Endodermal cell (in vitro differentiated cells): ENCODE data around the gene TMEM147. TPM values are rescaled to one million over a fixed set of nuclear protein-coding genes. Genes with fewer than 3 reads are reported as not detected.

Source experiments
- DNase-seq: peaks from one replicate; pipeline ENCODE4 v3.0.0-alpha.2; 2017
- H3K27ac ChIP-seq: 2 replicates; pipeline ENCODE4 v1.5.1; 2013; ENCODE audit warnings: mild to moderate bottlenecking, low read depth, low read length, moderate library complexity
- H3K27me3 ChIP-seq: 2 replicates; pipeline ENCODE4 v1.6.1; 2013; ENCODE audit warnings: mild to moderate bottlenecking, low read length, moderate library complexity; ENCODE audit not compliant: insufficient read depth, control insufficient read depth, poor library complexity, severe bottlenecking
- H3K36me3 ChIP-seq: 2 replicates; pipeline ENCODE4 v1.7.0; 2013; ENCODE audit warnings: mild to moderate bottlenecking, low read length, moderate library complexity; ENCODE audit not compliant: control insufficient read depth, insufficient read depth
- H3K4me1 ChIP-seq: one replicate; pipeline ENCODE4 v1.7.0; 2013; ENCODE audit warnings: low read length; ENCODE audit not compliant: control insufficient read depth, insufficient read depth
- H3K4me3 ChIP-seq: 2 replicates; pipeline ENCODE4 v1.5.1; 2013; ENCODE audit warnings: mild to moderate bottlenecking, low read length, moderate library complexity
- H3K9ac ChIP-seq: 2 replicates; pipeline ENCODE4 v1.6.1; 2013; ENCODE audit warnings: mild to moderate bottlenecking, low read length, moderate library complexity; ENCODE audit not compliant: poor library complexity, severe bottlenecking; ENCODE audit errors: extremely low read depth
- H3K9me3 ChIP-seq: 2 replicates; pipeline ENCODE4 v1.6.1; 2013; ENCODE audit warnings: mild to moderate bottlenecking, low read length, moderate library complexity; ENCODE audit not compliant: control insufficient read depth
- H3K27ac Mint-ChIP-seq: 2 replicates; pipeline ENCODE4 v1.8.0; 2020; ENCODE audit warnings: mixed read lengths
- H3K27me3 Mint-ChIP-seq: 2 replicates; pipeline ENCODE4 v1.8.0; 2021; ENCODE audit warnings: mild to moderate bottlenecking, mixed read lengths; ENCODE audit not compliant: insufficient read depth
- H3K36me3 Mint-ChIP-seq: 2 replicates; pipeline ENCODE4 v1.8.0; 2020; ENCODE audit warnings: low read depth, mixed read lengths
- H3K4me1 Mint-ChIP-seq: 2 replicates; pipeline ENCODE4 v1.8.0; 2020; ENCODE audit warnings: mixed read lengths
- H3K4me3 Mint-ChIP-seq: 2 replicates; pipeline ENCODE4 v1.8.0; 2020; ENCODE audit warnings: mild to moderate bottlenecking, moderate library complexity, mixed read lengths
- H3K9me3 Mint-ChIP-seq: 2 replicates; pipeline ENCODE4 v1.8.0; 2020; ENCODE audit warnings: mild to moderate bottlenecking, mixed read lengths
- WGBS, 2 experiments: methylation state at CpG; one replicate each; pipeline versions ENCODE4 v1.1.5 to v1.1.7; 2013; ENCODE audit warnings: missing lambda C conversion rate in 2 of 2, mixed read lengths in 1 of 2; ENCODE audit not compliant: insufficient coverage in 1 of 2, insufficient read length in 1 of 2; 5-methylcytosine and 5-hydroxymethylcytosine counted together
- total RNA-seq, 2 donors: library from RNA; stranded (reverse); fragmentation: NEBNext Ultra II Directional in 1 of 2; extraction: Animal tissue kit (Norgen Biotek cat#: 25700) in 1 of 2; gene quantifications; 2 replicates in 1 of 2; 3 replicates in 1 of 2; pipeline ENCODE4 v1.2.1, GENCODE V29; 2021
- TF ChIP-seq, protein P1 (sequence below): fragments of 200-600 bp; sonication (generic); conservative IDR thresholded peaks from 2 replicates; pipeline ENCODE4 v1.5.0; 2021; ENCODE audit warnings: antibody characterized with exemption, mild to moderate bottlenecking

TMEM147 gene
- total RNA-seq, 2 donors from 2014 or later: 109 to 119 TPM

DNA sequence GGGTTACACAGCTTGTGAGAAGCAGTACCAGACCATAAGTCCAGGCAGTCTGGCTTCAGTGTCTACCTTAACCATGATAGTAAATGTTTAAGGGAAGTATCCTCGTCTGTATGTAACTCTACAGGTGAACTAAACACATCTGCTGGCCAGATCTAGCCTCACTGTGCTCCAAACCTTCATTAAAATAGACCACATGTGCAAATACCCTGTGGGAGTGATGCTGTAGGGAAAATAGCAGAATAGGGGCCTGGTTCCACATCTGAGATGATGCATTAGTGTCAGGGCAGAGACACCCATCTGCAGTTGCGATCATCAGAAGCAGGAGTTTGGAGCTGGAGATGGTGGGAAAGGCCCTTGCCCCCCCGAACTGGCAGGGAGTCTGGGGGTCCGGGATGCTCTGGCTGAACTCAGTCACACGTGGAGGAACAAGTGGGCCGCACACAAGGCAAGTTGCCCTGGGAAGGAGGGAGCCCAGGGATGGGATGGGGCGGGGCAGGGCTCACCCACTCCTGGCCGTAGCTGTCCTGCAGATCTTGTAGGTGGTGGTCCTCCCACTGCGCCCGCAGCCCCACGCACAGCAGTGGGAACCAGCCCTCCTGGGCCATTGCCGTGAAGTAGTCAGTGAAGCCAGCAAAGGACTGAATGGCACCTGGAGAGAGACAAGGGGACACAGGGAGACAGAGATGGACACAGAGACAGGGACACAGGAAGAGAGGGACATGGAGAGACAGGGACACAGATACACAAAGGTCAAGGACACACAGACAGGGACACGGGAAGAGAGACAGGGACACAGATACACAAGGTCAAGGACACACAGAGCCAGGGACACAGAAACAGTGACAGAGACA, 7.3 kb downstream of the TMEM147 start:
- DNase-seq: no peak
- Mint-ChIP-seq H3K36me3 (peaks cover 18% of the 10 kb centered on the region), H3K4me3 (no peak overlapping the region), H3K27ac (no peak overlapping the region), H3K27me3 (peaks cover 37% of the 10 kb centered on the region), H3K4me1 (peaks cover 7% of the 10 kb centered on the region), H3K9me3 (no peaks in the 10 kb centered on the region)
- H3K9me3 ChIP-seq: no peaks in the 10 kb centered on the region
- peaks cover 11% of the 10 kb centered on the region for H3K36me3 ChIP-seq
- no peak overlapping the region for H3K9ac ChIP-seq
- no peaks in the 10 kb centered on the region for H3K4me1 ChIP-seq
- no peak overlapping the region for H3K27ac ChIP-seq
- TF ChIP-seq, protein P1, sequence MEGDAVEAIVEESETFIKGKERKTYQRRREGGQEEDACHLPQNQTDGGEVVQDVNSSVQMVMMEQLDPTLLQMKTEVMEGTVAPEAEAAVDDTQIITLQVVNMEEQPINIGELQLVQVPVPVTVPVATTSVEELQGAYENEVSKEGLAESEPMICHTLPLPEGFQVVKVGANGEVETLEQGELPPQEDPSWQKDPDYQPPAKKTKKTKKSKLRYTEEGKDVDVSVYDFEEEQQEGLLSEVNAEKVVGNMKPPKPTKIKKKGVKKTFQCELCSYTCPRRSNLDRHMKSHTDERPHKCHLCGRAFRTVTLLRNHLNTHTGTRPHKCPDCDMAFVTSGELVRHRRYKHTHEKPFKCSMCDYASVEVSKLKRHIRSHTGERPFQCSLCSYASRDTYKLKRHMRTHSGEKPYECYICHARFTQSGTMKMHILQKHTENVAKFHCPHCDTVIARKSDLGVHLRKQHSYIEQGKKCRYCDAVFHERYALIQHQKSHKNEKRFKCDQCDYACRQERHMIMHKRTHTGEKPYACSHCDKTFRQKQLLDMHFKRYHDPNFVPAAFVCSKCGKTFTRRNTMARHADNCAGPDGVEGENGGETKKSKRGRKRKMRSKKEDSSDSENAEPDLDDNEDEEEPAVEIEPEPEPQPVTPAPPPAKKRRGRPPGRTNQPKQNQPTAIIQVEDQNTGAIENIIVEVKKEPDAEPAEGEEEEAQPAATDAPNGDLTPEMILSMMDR: no peak
- H3K4me3 ChIP-seq: no peak overlapping the region
- 86 to 88% methylated on average over 12 to 13 of the region's 13 CpGs for WGBS, 2 experiments
- H3K27me3 ChIP-seq: peaks cover 14% of the 10 kb centered on the region

DNA sequence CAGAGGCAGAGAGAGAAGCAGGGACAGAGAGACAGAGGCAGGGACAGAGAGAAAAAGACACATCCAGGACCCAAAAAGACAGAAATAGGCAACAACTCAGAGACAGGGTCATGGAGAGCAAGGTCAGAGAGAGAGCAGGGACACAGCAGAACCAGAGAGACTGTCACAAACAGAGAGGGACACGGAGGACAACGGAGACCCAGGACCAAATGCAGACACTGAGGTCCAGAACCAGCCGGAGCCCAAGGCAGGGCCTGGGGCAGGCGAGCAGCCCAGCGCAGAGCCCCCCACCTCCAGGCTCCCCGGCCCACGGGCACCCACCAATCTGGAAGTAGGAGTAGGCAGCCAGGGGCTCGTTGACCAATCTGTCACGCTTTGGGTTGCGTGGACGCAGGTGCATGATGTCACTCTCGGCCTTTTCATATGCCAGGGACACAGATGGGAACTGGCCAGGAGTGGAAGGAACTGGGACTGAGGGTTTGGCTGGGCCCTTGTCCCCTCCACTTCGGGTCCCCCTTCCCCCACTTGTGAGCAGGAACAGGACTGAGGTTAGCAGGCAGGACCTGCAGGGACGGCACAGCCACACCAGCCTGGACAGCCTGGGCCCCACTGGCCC, 8.1 kb downstream of the TMEM147 start:
- TF ChIP-seq, protein P1: no peak
- Mint-ChIP-seq H3K4me3 (no peak overlapping the region), H3K27ac (no peak overlapping the region), H3K27me3 (peaks cover 43% of the 10 kb centered on the region), H3K36me3 (peaks cover 15% of the 10 kb centered on the region), H3K9me3 (no peaks in the 10 kb centered on the region), H3K4me1 (peaks cover 7% of the 10 kb centered on the region)
- no peaks in the 10 kb centered on the region for H3K9me3 ChIP-seq
- peaks cover 21% of the 10 kb centered on the region for H3K27me3 ChIP-seq
- 71 to 79% methylated on average over 12 to 14 of the region's 14 CpGs for WGBS, 2 experiments
- H3K4me3 ChIP-seq: no peak overlapping the region
- H3K4me1 ChIP-seq: no peaks in the 10 kb centered on the region
- H3K27ac ChIP-seq: no peak overlapping the region
- no peak for DNase-seq
- peaks cover 8% of the 10 kb centered on the region for H3K36me3 ChIP-seq
- no peak overlapping the region for H3K9ac ChIP-seq

DNA sequence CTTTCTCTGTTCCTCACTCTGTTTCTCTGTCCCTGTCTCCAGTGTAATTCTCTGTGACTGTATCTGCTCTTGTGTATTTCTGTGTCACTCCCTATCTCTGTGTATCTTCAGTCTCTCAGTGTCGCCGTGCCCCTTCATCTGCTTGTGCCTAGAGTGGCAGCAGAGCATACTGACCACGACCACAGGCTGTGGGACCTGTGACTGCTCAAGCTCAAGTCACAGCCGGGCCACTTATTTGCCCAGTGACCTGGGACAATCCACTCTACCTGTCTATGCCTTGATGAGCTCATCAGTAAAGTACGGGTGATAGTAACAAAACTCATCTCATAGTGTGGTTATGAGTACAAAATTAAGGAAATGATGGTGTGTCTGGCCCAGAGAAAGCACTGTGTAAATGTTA, 8.7 kb downstream of the TMEM147 start:
- Mint-ChIP-seq H3K9me3 (no peaks in the 10 kb centered on the region), H3K4me3 (no peak overlapping the region), H3K36me3 (peaks cover 13% of the 10 kb centered on the region), H3K27ac (no peak overlapping the region), H3K4me1 (peaks cover 2% of the 10 kb centered on the region), H3K27me3 (peaks cover 49% of the 10 kb centered on the region)
- H3K9ac ChIP-seq: no peak overlapping the region
- DNase-seq: no peak
- no peaks in the 10 kb centered on the region for H3K9me3 ChIP-seq
- WGBS, 2 experiments: 68 to 80% methylated on average over 5 of the region's 5 CpGs
- H3K4me3 ChIP-seq: no peak overlapping the region
- no peaks in the 10 kb centered on the region for H3K4me1 ChIP-seq
- no peak overlapping the region for H3K27ac ChIP-seq
- peaks cover 27% of the 10 kb centered on the region for H3K27me3 ChIP-seq
- TF ChIP-seq, protein P1: no peak
- peaks cover 8% of the 10 kb centered on the region for H3K36me3 ChIP-seq
